B cell (primary cell): ENCODE results near the gene ZNF496.

Experiments
- CTCF ChIP-seq: fragments of 200-600 bp; IDR thresholded peaks from one replicate; pipeline ENCODE4 v1.8.0; 2022; ENCODE audit warnings: antibody characterized with exemption, mild to moderate bottlenecking
- EZH2 ChIP-seq: IDR thresholded peaks from 2 replicates; pipeline ENCODE4 v1.6.1; 2012; ENCODE audit warnings: borderline replicate concordance, low read depth, mild to moderate bottlenecking, moderate library complexity, low read length; ENCODE audit not compliant: insufficient read depth, poor library complexity, severe bottlenecking

- no peak for TF ChIP-seq CTCF
- TF ChIP-seq EZH2: no peak
Observed at GRCh38 chr1:247345881-247346280, 14.2 kb upstream of the ZNF496 start.
